GM13976 (cell line): ENCODE results near the gene FAXDC2.

Experiments
- DNase-seq: peaks from one replicate; pipeline ENCODE4 v3.0.0; 2012; ENCODE audit warnings: low spot score
- in situ Hi-C: fragments of 300-500 bp; cut with MboI; formaldehyde crosslinking; loops from one replicate; pipeline ENCODE4 v1.12.0; 2022; ENCODE audit warnings: low sequenced_read_pairs, mixed read lengths, inconsistent platforms; ENCODE audit not compliant: unreplicated experiment
- TF ChIP-seq, protein P1 (sequence below): IDR thresholded peaks from 2 replicates; pipeline ENCODE4 v1.5.1; 2012; ENCODE audit warnings: borderline replicate concordance, mild to moderate bottlenecking; ENCODE audit not compliant: insufficient read depth; ENCODE audit errors: extremely low read depth, missing control alignments, control extremely low read depth

The FAXDC2 gene

DNA sequence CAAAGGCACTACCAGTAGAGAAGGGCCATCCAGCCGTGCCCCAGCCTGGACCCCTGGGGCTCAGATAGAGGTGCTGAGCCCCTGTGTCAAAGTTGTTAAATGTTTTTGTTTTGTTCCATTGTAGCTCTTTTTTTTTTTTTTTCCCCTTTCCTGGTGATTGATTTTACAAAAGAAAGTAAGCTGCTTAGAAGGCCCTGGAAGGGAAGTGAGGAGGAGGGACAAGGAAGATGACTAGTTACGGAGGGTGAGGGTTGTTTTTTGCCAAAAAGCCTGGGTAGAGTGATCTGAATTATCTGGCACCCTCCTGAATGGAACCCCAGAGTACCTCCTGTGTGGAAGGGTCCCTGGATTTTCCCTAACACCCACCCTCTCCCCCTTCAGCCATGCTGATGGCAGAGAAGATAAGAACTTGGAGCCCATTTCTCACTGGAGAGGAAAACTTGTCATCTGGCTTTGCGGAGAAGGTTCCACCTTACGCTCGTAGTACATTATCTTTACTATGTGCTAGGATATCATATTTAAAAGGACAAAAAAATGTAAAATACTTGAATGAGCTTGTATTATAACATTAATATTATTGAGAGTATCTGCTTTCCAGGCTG lies 33.4 kb downstream of the FAXDC2 start:
- in situ Hi-C loops, result loop anchor here (10.0 kb wide), 1 partner anchor 162 kb away; no protein-coding TSS in a partner anchor
- TF ChIP-seq, protein P1, sequence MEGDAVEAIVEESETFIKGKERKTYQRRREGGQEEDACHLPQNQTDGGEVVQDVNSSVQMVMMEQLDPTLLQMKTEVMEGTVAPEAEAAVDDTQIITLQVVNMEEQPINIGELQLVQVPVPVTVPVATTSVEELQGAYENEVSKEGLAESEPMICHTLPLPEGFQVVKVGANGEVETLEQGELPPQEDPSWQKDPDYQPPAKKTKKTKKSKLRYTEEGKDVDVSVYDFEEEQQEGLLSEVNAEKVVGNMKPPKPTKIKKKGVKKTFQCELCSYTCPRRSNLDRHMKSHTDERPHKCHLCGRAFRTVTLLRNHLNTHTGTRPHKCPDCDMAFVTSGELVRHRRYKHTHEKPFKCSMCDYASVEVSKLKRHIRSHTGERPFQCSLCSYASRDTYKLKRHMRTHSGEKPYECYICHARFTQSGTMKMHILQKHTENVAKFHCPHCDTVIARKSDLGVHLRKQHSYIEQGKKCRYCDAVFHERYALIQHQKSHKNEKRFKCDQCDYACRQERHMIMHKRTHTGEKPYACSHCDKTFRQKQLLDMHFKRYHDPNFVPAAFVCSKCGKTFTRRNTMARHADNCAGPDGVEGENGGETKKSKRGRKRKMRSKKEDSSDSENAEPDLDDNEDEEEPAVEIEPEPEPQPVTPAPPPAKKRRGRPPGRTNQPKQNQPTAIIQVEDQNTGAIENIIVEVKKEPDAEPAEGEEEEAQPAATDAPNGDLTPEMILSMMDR, result no peak
- DNase-seq, result no peak

DNA sequence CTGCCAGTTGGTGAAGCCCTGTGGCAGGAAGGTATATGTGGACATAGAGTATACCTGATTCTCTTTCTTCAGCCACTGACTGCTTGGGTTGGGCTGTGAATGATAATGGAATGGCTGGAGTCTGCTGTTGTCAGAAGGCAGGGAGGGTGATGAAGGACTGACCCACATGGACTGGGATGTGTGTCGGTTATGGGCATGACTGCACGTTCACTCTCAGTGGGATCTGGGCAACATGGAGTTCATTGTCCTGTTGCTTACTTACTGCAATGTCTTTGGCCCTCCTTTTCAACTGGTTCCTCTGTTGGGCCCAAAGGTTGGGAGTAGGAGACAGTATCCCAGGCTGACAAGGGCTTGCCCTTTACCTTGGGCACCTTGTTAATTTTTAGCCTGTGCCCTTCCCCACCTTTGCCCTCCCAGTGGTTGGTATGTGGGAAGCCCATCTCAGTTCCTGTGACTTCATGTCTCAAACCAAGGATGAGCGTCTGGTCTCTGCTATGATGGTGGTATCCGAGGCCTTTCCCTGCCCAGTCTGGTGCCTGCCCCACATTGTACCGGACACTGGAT lies 34.6 kb downstream of the FAXDC2 start:
- in situ Hi-C loops, result loop anchor here (10.0 kb wide), 1 partner anchor 161 kb away; no protein-coding TSS in a partner anchor
- no peak for DNase-seq
- TF ChIP-seq, protein P1, result no peak

DNA sequence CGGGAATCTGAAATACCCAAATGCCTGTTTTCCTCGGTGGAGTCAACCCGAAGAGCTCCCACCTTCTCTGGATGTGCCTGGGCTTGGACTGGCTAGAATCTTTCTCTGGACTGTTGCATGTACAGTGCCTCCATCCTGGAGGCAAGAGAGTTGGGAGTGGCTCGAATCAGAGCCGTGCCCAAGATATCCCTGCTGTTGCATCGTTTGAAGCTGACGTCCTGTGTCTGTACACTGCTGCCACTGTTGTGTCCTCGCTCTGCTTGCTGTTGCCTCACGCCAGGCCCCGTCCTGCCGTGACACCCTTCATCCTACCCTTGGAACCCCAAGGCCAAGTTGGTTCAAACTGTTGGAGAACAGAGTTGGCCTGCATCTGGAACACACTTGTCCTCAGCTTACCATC lies 35.4 kb downstream of the FAXDC2 start:
- in situ Hi-C loops, result loop anchor here (10.0 kb wide), 1 partner anchor 160 kb away; no protein-coding TSS in a partner anchor
- no peak for DNase-seq

DNA sequence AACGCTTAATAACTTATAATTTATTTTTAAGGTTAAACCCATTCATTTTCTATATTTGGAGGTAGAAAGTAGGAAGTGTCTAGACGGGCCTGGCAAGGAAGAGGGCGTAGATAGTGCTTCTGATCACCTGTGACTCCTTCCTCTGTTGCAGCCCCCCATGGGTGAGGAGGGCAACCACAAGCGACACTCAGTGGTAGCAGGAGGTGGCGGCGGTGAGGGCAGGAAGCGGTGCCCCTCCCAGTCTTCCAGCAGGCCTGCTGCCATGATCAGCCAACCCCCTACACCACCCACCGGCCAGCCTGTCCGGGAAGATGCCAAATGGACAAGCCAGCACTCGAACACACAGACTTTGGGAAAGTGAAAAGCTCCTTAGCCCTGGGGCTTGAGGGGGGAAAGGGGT lies 36.7 kb downstream of the FAXDC2 start:
- TF ChIP-seq, protein P1, result no peak
- no peak for DNase-seq
- in situ Hi-C loops, result loop anchor here (10.0 kb wide), 1 partner anchor 159 kb away; no protein-coding TSS in a partner anchor

More for the DNA sequence above, 35.4 kb downstream of the FAXDC2 start:
- TF ChIP-seq, protein P1, result no peak

DNA sequence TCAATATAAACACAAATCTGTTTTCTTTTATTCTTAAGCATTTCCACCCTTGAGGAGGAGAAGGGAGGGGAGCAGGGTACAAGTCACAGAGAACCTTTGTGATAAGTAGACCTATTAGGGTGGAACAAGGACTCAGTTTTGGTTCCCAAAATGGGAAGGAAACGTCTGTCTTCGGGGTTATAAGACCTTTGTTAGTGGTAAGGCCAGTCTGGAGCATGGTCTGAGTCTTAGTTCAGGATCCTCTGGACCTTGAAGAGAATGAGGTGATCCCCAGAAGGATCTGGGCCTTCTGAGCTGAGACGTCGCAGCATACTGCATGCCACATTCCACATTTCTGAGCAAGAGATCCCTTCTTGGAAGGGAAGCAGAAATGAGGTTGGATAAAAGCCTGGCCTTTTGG lies 37.2 kb downstream of the FAXDC2 start:
- no peak for DNase-seq
- TF ChIP-seq, protein P1, result no peak
- in situ Hi-C loops, result loop anchor here (10.0 kb wide), 1 partner anchor 158 kb away; no protein-coding TSS in a partner anchor

DNA sequence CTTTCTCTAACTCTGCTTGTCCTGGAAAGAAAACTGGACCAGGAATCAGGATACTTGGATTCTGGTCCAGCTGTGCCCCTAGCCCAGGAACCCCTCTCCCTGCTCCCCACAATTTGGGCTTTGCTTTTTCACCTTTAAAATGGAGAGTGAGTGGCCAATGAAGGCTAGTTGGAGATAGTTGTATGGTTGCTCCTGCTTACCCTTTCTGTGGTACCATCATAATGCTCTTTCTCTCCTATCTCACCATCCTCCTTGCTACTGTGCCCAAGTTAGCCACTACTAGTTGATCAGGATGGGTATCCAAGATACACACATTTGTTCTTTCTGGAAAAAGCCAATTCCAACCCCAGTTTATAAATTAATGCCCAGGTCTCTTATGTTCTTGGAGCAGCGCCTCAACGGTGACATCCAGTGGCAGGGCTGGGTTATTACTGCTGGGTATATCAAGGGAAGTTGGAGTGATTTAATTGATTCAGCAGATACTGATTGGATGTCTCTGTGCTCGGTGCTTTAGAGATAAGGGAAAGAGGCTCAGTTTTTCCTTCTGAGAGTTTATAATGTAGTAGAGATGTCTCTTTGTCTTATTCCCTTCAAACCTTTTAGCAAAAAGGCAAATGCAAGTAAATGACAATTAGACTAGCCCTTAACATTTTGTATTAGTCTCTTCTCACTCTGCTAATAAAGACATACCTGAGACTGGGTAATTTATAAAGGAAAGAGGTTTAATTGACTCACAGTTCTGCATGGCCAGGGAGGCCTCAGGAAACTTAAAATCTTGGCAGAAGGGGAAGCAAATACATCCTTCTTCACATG lies 38.5 kb downstream of the FAXDC2 start:
- peak; percentile 77 for DNase-seq
- TF ChIP-seq, protein P1, result peak; percentile 75
- in situ Hi-C loops, result loop anchor here (10.0 kb wide), 1 partner anchor 157 kb away; no protein-coding TSS in a partner anchor
